Hepatic stellate cell (primary cell): ENCODE data around the gene CINP.
"Not testable (repeated sequence)": the region's sequence is repeated elsewhere in the genome, so short reads cannot be mapped to it uniquely, and the experiment has no call there.

Experiments used
- DNase-seq: peaks from one replicate; pipeline ENCODE4 v3.0.0; 2011; ENCODE audit warnings: low spot score

The CINP gene

DNA sequence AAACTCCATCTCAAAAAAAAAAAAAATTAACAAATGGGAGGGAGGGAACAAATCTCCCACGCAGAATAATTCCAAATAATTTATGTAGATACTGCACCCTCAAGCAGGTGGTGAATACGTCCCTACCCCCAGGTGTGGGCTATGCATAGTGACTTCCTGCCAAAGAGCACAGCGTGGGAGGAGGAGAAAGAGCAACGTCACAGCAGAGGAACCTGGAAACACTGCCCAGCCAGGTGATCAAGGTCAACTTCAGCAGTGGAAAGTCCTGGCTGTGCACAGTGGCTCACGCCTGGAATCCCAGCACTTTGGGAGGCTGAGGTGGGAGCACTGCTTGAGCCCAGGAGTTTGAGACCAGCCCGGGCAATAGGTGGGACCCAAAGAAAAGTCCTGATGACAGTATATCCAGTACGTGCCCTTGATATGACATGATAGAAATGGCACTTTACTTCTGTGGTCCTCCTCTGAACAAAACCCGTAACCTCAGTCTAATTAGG is 9.5 kb downstream of the CINP start:
- DNase-seq: no peak

DNA sequence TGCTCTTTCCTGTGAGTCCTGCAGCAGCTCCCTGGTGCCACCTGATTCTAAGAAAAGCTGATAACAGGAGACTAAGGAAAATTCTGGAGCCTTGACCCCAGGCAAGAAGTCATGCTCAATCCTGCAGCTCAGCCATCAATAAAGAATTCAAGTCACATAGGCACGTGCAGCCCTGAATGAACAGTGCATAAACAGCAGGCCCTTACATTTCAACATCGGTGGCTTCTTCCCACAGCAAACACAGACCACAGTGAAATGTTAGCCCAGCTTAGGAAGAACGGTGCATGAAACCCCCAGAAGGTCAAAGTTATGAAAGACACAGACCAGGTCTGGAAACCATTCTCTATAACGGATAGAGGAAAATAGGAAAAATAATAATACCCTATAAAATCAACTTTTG is 10.5 kb downstream of the CINP start:
- DNase-seq: no peak

DNA sequence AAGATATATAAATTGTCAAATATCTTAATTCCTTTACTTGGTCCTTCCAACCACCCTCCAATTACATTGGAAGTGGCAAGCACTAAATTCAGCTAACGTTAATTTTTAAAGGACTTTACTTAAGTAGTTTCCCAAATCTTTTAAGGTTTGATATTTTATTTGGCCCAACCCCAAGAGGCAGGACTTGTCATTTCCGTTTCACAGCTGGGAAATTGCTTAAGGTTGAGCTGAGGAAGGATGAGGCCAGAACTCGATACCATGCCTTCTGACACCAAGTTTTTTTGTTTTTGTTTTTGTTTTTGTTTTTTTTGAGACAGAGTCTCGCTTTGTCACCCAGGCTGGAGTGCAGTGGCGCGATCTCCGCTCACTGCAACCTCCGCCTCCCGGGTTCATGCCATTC is 11.1 kb downstream of the CINP start:
- not testable (repeated sequence) for DNase-seq

DNA sequence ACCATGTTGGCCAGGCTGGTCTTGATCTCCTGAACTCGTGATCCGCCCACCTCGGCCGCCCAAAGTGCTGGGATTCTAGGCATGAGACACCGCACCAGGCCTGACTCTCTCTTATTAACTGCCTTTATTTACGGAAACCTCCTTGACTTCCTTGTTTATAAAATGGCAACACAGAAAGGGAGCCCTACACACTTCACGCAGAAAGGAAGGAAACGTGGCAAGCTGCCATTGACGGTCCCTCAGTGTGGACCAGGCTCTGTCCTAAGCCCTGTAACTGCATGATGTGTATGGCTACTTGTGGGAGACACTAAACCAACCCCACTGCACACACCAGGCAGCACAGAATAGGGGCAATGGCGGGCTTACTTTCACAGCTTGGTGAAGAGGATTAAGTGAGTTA is 11.7 kb downstream of the CINP start:
- no peak for DNase-seq

DNA sequence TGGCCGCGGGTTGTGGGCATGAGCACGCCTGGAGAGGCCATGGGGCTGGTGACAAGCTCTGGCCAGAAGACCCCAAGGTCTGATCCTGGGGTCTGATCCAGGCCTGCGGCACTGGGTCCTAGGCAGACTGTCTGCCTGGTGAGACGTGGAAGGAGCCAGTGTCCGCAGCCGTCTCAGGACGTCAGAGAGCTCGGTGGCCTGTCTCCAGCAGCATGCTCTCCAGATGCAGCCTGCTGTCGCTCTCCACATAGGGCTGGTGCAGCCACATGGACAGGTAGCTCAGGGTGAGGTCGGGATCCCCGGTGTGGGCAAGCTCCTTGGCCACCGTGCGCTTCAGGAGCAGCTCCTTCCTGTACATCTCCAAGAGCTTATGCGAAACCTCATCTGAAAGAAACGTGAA is 14.3 kb downstream of the CINP start:
- no peak for DNase-seq

DNA sequence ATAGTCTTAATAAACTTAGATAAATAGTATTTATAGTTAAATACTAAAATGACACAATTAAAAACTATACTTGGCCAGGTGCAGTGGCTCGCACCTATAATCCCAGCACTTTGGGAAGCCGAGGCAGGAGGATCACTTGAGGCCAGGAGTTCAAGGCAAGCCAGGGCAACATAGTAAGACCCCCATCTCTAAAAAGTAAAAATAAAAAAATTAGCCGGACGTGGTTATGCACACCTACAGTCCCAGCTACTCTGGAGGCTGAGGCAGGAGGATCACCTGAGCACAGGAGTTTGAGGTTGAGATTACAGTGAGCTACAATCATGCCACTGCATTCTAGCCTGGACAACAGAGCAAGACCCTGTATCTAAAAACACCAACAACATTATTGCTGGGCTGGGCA is 16.0 kb downstream of the CINP start:
- DNase-seq: no peak

DNA sequence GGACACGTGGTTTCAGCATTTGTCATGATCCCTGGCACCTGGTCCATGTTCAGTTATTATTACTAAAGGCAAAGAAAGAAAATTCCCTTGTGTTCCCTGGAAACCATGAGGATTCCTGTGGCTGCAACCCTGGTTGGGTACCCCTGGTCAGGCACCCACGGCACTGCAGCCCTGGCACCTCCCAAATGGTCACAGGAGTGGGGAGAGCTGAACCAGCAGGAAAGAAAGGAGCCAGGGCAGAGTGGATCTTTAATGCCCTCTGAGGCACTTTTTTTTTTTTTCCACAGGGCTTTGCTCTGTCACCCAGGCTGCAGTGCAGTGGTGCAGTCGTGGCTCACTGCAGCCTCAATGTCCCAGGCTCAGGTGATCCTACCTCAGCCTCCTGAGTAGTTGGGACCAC is 17.5 kb downstream of the CINP start:
- no peak for DNase-seq

DNA sequence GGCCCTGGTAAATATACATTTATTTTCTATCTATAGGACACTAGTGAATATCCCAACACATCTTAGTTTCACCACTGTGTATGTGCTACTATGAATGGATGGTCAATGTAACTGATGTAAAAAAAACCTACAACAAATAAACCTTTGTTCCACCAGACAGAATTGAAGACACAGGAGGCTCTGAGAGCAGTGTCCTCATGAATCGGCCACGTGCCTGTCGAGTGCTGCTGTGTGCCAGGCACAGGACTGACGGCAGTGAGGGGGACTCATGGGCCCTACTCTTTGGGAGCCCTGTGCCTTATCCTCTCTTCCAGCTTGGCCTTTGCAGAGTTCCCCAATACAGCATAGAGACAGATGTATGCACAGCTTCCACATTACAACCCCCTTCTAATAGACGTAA is 18.2 kb downstream of the CINP start:
- DNase-seq: no peak

DNA sequence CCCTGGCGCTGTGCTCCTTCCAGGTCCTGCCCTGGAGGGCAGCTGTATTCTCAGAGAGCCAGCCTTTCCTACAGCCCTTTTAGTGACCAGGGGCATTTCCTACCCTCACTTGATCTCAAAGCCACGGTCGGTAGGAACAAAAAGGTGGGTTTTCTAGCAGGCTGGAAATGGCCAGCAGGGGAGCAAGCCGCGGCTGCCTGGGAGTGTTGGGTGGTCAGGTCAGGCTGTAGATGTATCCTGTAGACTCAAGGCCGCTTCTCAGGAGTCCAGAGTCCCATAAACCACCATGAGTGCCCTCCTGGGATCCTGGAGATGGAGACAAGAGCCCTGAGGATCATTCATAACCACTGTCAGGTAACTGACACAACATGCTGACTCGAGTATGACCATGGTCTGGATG is 18.6 kb downstream of the CINP start:
- DNase-seq: no peak

DNA sequence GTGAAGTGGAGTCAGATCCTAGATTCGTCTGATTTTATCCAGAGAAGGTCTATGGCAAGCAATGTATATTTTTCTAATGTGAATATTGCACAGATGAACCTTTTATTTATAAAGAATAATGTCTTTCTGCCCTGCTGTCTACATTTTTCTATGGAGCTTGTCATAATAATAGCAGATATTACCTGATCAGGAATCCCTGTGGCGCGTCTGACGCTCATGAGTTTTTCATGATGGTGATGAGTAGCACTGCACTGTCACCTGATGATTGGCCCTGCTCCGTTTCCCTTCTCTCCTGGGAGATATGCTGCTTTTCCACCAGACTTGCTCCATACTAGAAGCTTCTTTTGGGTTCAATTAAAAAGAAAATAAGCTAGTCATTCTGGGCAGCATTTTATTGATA is 20.5 kb downstream of the CINP start:
- DNase-seq: no peak

DNA sequence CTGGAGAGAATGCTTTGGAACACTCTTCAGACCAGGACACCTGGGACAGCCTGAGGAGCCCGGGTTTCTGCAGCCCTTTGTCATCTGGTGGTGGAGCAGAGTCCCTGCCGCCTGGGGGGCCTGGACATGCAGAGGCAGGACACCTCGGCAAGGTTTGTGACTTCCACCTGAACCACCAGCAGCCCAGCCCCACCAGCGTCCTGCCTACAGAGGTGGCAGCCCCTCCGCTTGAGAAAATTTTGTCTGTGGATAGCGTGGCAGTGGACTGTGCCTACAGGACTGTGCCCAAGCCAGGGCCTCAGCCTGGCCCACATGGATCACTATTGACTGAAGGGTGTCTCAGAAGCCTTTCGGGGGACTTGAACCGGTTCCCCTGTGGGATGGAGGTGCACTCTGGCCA is 21.1 kb downstream of the CINP start:
- no peak for DNase-seq

DNA sequence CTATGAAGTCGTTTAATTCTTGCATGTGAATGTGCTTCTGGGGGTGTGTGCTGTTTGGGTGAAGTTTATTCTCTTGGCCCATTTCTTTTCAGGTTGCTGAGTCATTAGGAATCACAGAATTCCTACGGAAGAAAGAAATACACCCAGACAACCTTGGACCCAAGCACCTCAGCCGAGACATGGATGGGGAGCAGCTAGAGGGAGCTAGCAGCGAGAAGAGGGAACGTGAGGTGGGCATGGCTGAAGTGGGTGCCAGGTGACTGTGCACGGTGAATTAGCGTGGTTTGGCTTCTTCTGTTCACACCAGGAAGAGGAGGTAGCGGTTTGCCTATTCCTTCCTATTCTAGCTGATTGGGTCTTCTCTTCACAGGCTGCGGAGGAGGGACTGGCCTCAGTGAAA is 24.0 kb downstream of the CINP start:
- no peak for DNase-seq

DNA sequence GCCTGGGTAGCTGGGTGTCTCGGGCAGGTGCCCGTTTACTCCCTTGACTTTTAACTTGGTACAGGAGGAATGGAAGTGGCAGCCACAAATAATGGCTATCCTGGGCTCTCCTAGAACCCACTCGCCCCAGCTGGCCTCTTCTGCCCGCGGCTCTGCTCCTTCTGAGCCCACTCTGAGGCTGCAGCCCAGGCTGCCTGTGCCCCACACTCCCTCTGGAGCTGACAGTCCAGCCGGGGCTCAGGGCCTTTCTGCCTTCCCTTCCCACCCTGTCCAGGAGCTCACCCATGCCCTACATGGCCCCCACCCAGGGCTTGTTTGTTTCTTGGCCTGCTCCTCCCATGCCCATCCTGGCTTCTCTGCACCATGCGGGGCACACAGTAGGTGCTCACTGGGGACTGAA is 27.5 kb downstream of the CINP start:
- no peak for DNase-seq

DNA sequence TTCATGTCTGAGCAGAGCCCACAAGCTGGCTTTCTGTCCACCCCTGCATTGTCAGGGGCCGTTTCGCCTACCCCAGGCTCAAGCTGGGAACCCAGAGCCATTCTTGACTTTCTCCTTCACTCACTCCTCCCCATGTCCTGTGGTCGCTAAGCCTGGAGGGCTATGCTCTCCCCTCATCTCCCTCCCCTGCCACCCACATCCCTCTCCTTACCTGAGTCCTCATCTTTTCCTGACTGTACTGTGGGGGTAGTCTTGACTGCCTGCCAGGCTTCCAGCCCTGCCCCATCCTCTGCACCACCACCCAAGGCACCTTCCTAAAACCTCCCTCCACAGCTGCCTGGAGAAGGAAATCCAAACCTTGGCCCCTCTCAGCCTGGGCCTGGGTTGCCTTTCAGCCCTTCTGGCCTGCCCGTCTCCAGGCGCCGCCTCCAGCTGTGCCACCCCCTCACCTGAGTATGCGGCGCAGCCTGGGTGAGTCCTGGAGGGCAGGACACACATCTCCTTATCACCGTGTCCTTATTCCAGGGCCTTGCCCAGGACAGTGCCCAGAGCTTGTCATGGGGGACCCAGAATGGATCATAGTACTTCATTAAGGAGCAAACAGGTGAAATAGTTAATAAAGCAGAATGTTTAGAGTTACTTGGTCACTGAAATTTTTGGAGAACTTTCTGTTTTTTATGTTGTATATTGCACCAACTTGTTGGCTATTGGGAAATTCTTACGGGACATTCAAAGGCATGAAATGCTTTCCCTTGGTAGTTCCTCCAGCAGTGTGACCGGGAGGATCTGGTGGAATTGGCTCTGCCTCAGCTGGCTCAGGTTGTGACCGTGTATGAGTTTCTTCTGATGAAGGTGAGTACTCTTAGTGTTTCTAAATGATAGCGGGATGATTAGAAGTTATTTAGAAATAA is 28.6 kb downstream of the CINP start:
- no peak for DNase-seq

DNA sequence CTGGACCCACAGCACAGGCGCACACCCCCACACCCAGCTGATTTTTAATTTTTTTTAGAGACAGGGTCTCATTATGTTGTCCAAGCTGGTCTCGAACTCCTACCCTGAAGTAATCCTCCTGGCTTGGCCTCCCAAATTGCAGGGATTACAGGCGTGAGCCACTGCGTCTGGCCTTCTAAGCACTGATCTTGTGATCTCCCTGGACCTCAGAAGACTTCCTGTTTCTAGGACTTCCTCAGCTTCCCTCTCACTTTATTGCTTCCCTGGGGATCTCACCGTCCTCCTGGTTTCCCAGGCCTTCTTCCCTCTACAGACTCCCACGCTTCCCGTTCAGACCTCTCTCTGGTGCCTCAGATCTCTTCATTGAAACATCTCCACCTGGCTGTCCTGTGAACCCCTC is 29.3 kb downstream of the CINP start:
- no peak for DNase-seq

DNA sequence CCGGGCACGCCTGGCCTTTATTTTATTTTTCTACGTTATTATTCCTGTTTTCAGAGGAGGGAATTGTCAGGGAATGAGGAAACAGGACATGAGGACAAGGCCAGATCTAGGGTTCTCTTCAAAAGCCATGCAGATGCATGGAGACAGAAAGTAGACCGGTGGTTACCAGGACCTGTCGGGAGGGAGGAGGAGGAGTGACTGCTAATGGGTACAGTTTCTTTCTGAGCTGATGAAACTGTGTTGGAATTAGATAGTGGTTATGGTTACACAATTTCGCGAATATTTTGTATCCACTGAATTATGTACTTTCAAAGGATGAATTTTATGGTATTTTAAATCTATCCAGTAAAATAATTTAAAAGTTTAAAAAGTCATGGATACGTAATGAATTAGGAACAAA is 31.9 kb downstream of the CINP start:
- DNase-seq: no peak

DNA sequence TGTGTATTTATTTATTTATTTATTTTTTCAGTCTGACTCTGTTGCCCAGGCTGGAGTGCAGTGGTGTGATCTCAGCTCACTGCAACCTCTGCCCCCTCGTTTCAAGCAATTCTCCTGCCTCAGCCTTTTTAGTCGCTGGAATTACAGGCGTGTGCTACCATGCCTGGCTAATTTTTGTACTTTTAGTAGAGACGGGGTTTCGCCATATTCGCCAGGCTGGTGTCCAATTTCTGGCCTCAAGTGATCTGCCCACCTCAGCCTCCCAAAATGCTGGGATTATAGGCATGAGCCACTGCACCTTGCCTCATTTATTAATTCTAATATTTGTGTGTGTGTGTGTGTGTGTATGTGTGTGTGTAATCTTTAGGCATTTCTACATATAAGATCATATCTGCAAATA is 33.3 kb downstream of the CINP start:
- DNase-seq: not testable (repeated sequence)

DNA sequence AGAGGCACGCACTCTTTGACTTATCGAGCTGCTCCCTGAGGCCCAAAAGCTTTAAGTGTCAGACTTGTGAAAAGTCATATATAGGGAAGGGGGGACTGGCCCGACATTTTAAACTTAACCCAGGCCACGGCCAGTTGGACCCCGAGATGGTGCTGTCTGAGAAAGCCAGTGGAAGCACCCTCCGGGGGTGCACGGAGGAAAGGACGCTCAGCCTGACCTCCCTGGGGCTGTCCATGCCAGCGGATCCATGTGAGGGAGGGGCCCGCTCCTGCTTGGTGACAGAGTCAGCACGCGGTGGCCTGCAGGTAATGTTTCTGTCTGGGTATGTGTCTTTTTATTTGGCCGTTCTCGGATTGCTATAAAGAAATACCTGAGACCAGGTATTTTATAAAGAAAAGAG is 36.1 kb downstream of the CINP start:
- DNase-seq: no peak

DNA sequence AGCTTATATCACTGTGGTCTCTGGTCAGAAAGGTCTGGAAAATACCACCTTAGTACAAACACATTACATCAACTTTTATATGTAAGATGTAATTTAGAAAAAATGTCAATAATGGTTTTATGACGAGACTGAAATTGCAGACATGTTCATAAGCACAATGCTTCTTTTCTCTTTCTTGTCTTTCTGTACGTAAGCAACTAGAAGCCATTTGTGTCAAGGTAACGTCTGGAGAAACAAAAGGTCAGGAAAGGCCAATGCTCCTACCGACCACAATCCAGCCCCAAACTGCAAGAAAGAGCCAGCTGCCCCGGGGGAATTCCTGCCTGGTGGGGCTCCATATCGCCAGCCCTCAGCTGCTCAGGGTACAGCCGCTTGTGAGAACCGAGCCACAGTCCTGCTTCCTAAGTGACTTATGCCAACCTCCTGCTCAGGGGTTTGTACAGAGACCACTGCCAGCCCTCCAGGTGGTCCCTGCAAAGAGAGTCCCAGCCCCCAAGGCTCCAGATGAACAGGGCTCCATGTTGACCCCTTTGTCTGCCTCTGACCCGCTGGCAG is 36.8 kb downstream of the CINP start:
- DNase-seq: no peak

DNA sequence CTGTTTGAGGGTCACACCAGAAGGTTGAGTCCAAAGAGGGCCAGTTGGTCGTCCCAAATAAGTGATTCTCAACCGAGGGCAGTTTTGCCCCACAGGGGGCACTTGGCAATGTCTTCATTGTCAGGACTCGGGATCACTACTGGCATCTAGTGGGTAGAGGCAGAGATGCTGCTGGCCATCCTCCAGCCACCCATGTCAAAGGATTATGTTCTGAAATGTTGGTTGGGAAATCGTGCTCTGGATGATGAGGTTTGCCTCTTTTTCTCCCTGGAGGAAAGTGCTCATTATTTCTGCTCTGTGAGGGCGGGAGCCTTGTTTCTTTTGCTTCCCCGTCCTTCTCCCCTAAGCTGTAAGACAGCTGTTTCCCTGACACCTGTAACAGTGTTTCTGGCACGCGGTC is 39.6 kb downstream of the CINP start:
- DNase-seq: peak; percentile 74

DNA sequence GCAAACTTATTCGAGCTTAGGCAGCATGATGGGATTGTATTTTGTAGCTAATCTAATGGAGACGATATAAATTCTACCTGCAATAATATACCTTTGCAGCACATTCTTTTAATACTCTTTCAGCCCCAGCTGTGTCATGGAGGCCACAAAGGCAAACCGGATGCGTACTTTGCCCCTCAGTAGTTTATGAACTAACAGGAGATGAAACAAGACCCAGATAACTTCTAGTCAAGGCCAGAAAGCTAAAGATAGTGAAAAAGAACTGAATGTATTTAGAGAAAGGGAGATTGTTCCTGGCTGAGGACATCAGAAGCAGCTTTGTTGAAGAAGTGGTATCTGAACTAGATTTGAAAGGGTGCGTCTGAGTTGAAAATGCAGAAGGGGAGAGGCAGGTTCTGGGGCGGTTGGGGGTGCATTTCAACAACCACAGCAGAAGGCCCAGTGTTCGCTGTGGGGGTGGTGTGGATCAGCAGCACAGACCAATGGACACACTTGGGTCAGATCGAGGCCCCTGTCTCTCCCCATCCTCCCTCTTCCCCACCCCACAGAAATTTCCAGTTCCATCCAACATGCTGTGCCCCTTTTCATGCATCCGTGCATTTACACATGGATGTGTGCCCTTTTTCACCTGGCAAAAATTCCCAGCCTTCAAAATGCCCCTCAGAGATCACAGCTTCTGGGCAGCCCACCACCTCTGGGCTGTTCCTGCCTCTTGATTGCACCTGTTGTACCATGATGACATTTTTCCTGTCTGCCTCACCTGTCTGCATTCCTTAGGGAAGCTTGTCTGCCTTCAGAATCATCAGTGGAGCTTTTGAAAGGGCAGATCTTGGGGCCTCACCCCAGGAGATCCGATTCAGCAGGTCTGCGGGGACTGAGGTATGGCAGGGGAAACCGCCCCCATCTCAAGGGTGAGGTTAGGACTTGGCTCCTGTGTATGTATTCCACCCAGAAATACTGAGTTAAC is 41.0 kb downstream of the CINP start:
- no peak for DNase-seq

DNA sequence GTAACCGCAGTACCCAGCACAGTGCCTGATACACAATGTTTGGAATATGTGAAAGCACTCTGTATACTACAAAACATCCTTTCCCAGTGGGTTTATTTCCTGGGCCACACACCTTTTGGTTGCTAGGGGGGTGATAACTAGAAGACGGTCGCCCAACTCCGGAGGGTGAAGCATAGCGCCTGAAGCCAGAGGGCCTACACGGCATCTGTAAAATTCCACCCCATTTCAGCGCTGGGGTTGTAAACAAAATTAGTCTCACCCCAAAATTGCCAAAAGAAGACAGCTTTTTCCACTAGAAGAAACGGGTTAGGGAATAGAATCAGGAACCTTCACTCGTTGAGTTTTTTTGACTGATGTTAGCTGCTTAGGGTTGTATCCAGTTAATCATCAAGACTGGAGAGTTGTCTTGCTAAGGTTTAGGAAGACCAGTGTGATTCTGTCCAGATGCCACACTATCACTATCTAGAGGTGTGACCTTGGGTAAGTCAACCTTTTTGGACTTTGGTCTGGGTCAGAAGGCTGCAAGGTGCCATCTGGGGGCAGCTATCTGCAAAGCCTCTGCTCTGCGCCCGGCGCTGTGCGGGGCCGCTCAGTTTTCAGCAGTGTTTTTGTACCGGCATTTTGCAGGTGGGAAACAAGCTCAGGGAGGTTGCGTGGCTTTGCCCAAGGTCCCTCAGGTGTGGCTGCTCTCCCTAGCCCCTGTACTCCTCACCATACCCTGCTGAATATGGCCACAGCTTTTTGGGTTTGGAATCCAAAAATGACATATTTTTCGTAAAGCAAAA is 41.8 kb downstream of the CINP start:
- DNase-seq: no peak
